HepG2 (cell line): ENCODE data around the gene TLL2. TPM values are rescaled to one million over a fixed set of nuclear protein-coding genes. Genes with fewer than 3 reads are reported as not detected.

ENCODE experiments used
- ATM ChIP-seq: fragments of 450-650 bp; IDR thresholded peaks from 2 replicates; pipeline ENCODE4 v1.7.1; 2017; ENCODE audit warnings: mild to moderate bottlenecking, borderline replicate concordance
- CCDC6 ChIP-seq: sonication (generic); formaldehyde crosslinking; IDR thresholded peaks from 2 replicates; pipeline ENCODE4 v1.8.1; 2022; ENCODE audit warnings: mild to moderate bottlenecking, missing genetic modification reagents, moderate library complexity
- CEBPG ChIP-seq: IDR thresholded peaks from 2 replicates; pipeline ENCODE4 v1.6.1; 2016
- ELK4 ChIP-seq: sonication (generic); formaldehyde crosslinking; IDR thresholded peaks from 2 replicates; pipeline ENCODE4 v1.9.0; 2021; ENCODE audit warnings: missing genetic modification reagents, borderline replicate concordance
- MYNN ChIP-seq: sonication (generic); formaldehyde crosslinking; IDR thresholded peaks from 2 replicates; pipeline ENCODE4 v1.4.0; 2020; ENCODE audit warnings: mild to moderate bottlenecking, low read depth, missing genetic modification reagents
- RBFOX2 ChIP-seq: fragments of 200-400 bp; formaldehyde crosslinking; IDR thresholded peaks from 2 replicates; pipeline ENCODE4 v1.6.1; 2017; ENCODE audit warnings: low read depth, mild to moderate bottlenecking, low read length
- SNRNP70 ChIP-seq: fragments of 200-400 bp; formaldehyde crosslinking; IDR thresholded peaks from 2 replicates; pipeline ENCODE4 v1.6.1; 2017; ENCODE audit warnings: mild to moderate bottlenecking, low read depth, low read length, moderate library complexity
- ZFP62 ChIP-seq: sonication (generic); formaldehyde crosslinking; IDR thresholded peaks from 2 replicates; pipeline ENCODE4 v1.4.0; 2020; ENCODE audit warnings: missing genetic modification reagents
- ZFX ChIP-seq: sonication (generic); formaldehyde crosslinking; IDR thresholded peaks from 2 replicates; pipeline ENCODE4 v1.4.0; 2020; ENCODE audit warnings: mild to moderate bottlenecking, low read depth, missing genetic modification reagents, moderate library complexity
- ZMYM3 ChIP-seq: sonication (generic); formaldehyde crosslinking; IDR thresholded peaks from 2 replicates; pipeline ENCODE4 v1.5.1; 2020; ENCODE audit warnings: mild to moderate bottlenecking, missing genetic modification reagents
- ZNF276 ChIP-seq: sonication (generic); formaldehyde crosslinking; IDR thresholded peaks from 2 replicates; pipeline ENCODE4 v1.4.0; 2020; ENCODE audit warnings: mild to moderate bottlenecking, low read depth, missing genetic modification reagents
- polyA plus RNA-seq, 8 experiments: library from polyadenylated mRNA; depleted of rRNA in 3 of 8; stranded (reverse) in 7 of 8; unstranded in 1 of 8; fragments of >200 nt; fragmentation: Illumina TruSeq in 4 of 8; extraction: Trizol in 4 of 8; gene quantifications; 2 replicates each; pipeline versions ENCODE4 v1.2.1 to v1.2.3, GENCODE V29; 2011 to 2016; ENCODE audit warnings: low read depth in 4 of 8, missing spikeins in 1 of 8, mixed read lengths in 1 of 8; ENCODE audit not compliant: insufficient read depth in 1 of 8
- total RNA-seq, 5 experiments: library from RNA; depleted of rRNA; stranded (reverse); fragments of >200 nt; fragmentation: Illumina TruSeq; extraction: Trizol; gene quantifications; 2 replicates each; pipeline ENCODE4 v1.2.3, GENCODE V29; 2016; ENCODE audit warnings: low read depth in 1 of 5
- TF ChIP-seq, protein P1 (sequence below): sonication (generic); formaldehyde crosslinking; IDR thresholded peaks from 2 replicates; pipeline ENCODE4 v1.5.1; 2020; ENCODE audit warnings: missing genetic modification reagents, mild to moderate bottlenecking, borderline replicate concordance

Gene TLL2
- total and polyA plus RNA-seq, 2 of the 13 experiments (the other 11 are each of a cell fraction or from before 2014, with no cell fraction given), result 0.09 TPM; not detected in 1

DNA sequence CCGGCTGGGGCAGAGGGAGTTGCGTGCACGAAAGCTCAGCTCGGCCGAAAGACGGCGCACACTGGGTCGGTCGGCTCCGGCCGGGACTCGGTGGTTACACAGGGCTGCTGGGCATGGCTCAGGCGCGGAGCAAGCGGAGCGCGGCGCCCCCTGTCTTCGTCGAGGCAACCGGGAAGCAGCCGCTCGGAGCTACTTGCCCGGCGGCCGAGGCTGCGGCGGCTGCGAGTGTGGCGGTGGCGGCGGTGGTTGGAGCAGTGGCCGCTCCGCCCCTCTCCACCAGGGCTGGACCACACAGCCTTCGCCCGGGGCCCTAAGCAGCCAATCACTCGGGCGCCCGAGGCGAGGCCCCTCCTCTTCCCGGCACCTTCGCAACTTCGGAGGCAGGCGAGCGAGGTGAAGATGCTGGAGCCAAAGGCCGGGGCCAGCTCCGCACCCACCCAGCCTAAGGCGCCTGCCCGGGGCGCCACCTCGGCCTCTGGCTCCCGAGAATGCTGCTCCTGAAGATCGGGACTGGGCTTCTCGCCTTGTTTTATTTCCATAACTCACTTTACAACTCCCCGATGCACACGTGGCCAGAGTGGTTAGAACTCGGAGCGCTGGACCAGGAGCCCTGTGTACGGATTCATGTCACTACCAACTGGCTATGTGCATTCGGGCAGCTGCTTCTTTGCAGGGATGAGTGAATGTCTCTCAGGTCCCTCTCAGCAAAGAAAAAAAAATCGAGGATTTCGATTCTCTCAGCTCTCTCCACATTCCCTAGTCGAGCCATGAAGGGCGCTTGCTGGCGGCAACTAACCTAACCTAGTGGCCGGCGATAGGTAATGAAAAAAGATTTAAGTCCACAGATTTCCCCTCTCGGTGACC lies at the start of gene TLL2 (continued):
- TF ChIP-seq MYNN (CRISPR knock-in tag) (peak; percentile 42; the same call in 1 of the 2 replicates), ZMYM3 (CRISPR knock-in tag) (no peak), RBFOX2 (0 out of 2 replicates have a peak, but pooled peaks have one; percentile 17), SNRNP70 (no peak), ZNF276 (CRISPR knock-in tag) (no peak), CCDC6 (CRISPR knock-in tag) (peak; percentile 79; the same call in 1 of the 2 replicates), ZFX (CRISPR knock-in tag) (peak; percentile 38), ATM (no peak), CEBPG (CRISPR knock-in tag) (no peak), ELK4 (CRISPR knock-in tag) (no peak), ZFP62 (CRISPR knock-in tag) (no peak)
- TF ChIP-seq, protein P1, sequence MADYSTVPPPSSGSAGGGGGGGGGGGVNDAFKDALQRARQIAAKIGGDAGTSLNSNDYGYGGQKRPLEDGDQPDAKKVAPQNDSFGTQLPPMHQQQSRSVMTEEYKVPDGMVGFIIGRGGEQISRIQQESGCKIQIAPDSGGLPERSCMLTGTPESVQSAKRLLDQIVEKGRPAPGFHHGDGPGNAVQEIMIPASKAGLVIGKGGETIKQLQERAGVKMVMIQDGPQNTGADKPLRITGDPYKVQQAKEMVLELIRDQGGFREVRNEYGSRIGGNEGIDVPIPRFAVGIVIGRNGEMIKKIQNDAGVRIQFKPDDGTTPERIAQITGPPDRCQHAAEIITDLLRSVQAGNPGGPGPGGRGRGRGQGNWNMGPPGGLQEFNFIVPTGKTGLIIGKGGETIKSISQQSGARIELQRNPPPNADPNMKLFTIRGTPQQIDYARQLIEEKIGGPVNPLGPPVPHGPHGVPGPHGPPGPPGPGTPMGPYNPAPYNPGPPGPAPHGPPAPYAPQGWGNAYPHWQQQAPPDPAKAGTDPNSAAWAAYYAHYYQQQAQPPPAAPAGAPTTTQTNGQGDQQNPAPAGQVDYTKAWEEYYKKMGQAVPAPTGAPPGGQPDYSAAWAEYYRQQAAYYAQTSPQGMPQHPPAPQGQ, result no peak
